ENCODE measurements around the gene LRCOL1.

DNA sequence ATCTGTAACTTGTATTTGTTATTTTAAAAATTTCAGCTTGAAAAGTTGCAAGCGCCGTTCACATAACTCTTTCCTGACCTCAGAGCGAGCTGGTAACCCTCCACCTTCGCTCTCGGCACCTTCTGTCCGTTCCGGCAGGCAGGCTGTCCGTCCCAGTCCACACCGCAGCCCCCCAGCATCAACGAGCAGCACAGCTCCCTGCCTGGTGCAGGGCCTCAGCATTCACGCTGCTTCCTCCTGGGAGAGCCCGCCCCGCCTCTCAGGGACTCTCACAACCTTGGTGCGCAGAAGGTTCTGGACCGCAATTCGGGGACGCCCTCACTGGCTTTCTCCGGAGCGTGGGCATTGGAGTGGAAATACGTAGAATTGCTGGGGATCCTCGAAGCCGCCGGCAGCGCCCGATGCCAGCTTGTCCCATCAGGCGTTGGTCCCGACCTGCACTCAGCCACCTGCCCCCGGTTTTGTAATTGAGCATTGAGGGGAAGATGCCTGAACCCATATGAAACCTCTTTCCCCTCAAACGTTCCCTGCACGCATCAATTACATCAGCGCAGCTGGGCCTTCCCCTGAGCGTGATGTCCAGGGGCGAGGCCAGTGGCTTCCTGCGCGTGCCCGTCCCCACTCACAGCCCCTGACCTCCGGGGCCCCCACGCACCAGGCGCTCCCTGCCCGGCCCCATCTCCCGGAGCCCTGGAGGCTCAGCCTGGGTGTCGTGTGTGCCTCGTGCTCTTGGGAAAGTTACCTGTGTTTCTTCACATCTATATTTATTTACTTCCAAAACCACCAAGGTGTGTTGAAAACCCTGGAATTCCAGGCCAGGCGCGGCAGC, 19.1 kb downstream of the LRCOL1 start:
- TF ChIP-seq, protein P1, sequence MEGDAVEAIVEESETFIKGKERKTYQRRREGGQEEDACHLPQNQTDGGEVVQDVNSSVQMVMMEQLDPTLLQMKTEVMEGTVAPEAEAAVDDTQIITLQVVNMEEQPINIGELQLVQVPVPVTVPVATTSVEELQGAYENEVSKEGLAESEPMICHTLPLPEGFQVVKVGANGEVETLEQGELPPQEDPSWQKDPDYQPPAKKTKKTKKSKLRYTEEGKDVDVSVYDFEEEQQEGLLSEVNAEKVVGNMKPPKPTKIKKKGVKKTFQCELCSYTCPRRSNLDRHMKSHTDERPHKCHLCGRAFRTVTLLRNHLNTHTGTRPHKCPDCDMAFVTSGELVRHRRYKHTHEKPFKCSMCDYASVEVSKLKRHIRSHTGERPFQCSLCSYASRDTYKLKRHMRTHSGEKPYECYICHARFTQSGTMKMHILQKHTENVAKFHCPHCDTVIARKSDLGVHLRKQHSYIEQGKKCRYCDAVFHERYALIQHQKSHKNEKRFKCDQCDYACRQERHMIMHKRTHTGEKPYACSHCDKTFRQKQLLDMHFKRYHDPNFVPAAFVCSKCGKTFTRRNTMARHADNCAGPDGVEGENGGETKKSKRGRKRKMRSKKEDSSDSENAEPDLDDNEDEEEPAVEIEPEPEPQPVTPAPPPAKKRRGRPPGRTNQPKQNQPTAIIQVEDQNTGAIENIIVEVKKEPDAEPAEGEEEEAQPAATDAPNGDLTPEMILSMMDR (IDR thresholded peaks at IDR 0.05; ENCODE audit: low read length), result no peak
- no peak for TF ChIP-seq EZH2 (optimal IDR thresholded peaks at IDR 0.05; ENCODE audit: low read depth, low read length)
